Epidermal melanocyte (primary cell): Measurements from ENCODE around the gene SETD4.
"Not testable (repeated sequence)": the region's sequence is repeated elsewhere in the genome, so short reads cannot be mapped to it uniquely, and the experiment has no call there.

ENCODE experiments used
- DNase-seq: peaks from one replicate; pipeline ENCODE4 v3.0.0; 2011; ENCODE audit warnings: low spot score; ENCODE audit not compliant: insufficient read length

SETD4 gene, protein sequence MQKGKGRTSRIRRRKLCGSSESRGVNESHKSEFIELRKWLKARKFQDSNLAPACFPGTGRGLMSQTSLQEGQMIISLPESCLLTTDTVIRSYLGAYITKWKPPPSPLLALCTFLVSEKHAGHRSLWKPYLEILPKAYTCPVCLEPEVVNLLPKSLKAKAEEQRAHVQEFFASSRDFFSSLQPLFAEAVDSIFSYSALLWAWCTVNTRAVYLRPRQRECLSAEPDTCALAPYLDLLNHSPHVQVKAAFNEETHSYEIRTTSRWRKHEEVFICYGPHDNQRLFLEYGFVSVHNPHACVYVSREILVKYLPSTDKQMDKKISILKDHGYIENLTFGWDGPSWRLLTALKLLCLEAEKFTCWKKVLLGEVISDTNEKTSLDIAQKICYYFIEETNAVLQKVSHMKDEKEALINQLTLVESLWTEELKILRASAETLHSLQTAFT

DNA sequence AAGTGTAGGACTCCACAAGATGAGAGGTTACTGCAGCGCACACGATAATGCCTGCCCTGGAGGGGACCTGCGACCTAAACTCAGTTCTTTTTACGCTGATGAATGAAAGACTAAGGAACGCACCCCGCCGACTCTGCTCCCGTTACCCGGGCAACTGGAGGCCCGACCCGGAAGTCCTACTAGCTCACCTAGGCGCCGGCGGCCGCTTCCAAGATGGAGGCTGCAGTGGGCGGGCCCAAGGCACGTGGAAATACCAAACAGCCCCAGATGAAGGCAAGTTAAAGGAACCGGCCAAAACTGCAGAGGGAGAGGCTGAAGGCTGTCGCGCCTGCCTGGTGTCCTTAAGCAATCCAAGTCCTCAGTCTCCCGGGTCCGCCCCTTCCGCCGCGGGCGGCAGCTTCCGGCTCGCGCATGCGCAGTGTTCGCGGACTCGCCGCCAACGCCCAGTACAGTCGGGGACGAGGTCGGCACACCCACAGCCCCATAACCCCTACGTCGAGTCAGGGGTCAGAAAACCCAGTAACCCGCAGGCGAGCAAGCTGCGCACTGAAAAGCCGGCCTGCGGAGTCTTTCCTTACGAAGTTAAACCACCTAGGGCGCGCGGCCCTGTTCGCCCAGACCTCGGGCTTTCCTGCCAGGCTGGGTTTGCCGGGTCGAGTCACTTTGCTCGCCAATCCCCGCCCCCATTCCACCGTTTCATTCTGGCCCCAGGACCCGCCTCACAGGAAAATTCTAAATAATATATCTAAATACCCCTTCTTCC, at the start of gene SETD4:
TSS of gene SETD4 (minus strand) at position 368 of the 763 bp plus-strand sequence. CDS start 1,638 bp downstream, outside the sequence.
- peak; percentile 92 for DNase-seq

DNA sequence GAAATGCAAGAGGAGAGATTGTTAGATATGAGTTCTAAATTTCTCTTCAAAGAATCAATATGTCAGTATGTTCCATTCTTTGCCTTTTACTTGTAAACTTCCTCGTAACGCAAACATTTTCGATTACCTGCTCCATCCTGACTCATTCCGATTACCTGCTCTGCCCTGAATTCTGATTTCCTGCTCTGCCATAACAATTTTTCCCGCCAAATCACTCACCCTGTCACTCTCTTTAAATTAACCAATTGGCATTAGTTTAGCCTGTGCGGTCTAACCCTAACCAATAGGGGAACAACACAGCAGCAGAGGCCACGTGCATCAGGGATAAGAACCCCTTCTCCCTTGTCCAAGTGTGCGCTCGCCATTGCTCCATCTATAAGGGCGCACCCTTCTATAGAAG, 49.5 kb upstream of the SETD4 start:
- no peak for DNase-seq

DNA sequence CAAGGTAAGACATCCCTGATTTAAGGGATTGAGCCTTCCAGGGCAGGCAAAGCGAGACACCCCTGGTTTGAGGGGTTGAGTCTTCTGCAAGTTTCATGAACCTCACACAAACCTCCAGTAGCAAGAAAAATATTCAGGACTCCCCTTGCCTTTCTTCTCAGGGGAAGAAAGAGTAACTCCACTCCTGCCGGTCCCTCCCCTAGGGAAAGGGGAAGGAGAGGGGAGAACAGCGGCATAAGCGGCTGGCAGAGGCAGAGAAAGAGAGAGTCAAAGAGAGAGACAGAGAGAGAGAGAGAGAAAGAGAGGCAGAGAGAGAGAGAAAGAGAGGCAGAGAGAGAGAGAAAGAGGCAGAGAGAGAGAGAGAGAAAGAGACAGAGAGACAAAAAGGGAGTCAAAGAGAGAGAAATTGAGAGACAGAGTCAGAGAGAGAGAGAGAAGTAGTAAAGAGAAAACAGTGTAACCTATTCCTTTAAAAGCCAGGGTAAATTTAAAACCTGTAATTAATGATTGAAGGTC, 45.1 kb upstream of the SETD4 start:
- DNase-seq, result no peak

DNA sequence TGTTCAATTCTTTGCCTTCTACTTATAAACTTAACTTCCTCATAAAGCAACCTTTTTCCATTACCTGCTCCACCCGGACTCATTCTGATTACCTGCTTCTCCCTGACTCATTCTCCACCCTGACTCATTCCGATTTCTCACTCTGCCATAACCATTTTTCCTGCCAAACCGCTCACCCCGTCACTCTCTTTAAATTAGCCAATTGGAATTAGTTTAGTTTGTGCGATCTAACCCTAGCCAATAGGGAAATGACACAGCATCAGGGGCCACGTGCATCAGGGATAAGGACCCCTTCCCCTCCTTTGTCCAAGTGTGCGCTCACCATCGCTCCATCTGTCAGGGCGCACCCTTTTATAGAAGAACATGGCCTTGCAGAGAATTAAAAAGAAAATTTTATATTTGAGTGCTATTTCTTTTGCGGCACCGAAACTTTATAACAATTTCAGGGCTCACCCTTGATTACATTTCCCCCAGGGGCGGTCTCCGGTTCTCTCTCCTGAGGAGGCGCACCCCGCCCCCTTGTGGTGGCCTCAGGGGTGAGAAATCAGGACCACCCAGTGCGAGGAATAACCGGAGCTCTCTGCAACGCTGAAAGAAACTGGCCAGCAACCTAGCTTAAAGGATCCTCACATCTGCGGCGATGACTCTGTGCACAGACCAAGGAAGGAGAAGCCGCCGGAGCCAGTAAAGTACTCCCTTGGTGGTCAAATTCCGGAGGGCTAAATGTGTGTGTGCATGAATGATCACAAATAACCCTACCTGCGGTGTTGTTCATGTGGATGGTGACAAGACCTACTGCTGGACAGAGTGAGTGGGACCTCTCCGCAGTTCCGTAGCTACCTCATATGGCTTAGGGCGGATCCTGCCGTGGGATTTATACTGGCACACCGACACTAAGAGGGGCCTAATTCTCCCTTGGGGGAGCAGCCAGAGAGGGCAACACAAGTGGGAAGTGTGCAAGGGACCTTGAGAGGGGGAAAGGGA, 44.3 kb upstream of the SETD4 start:
- no peak for DNase-seq

DNA sequence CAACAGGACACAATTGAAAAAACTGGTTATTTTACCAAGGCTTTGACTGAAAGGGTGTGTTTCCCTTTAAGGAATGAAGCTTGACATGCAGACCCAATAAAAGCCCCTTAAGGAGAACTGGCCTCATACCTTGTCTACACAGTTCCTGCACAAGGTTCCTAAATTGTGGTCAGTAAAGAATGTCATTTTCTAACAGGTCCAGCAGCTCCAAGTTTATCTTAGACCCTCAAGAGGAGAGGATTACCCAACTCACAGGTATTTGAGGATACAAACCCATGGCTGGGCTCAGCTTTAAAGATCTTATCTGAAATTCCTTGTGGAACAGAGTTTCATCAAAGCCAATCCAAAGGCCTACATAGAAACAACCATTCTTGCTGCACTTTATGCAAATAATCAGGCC, 43.1 kb upstream of the SETD4 start:
- no peak for DNase-seq

GRCh38 chr21:36100971-36101641, 40.8 kb upstream of the SETD4 start:
- DNase-seq, result no peak

DNA sequence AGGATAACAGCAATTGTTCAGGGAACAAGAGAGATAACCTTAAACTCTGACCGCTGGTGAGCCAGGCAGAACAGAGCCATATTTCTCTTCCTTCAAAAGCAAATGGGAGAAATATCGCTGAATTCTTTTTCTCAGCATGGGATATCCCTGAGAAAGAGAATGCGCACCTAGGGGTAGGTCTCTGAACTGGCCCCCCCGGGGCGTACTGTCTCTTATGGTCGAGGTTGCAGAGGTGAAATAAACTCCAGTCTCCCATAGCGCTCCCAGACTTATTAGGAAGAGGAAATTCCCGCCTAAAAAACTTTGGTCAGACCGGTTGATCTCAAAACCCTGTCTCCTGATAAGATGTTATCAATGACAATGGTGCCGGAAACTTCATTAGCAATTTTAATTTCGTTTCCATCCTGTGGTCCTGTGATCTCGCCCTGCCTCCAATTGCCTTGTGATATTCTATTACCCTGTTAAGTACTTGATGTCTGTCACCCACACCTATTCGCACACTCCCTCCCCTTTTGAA, 39.4 kb upstream of the SETD4 start:
- not testable (repeated sequence) for DNase-seq

DNA sequence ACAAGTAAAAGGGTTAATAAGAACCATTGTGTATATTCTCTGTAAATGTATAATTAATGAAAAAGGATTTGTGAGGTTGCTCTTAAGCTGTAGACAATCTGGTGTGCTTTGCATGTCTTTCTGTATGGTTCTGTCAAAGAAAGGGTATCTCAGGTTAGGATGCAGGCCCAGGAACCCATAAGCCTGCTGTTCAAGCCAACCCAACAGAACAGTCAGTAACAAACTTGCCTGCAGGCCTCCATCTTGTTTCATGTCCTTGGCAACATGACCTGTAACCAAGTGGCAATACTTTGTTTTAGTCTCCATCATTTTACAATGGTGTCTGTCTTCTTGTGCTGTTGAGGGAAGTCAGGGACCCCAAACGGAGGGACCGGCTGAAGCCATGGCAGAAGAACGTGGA, 38.7 kb upstream of the SETD4 start:
- DNase-seq, result no peak

- DNase-seq, result no peak
These were observed 37.8 kb upstream of the SETD4 start for GRCh38 chr21:36098182-36098532.

DNA sequence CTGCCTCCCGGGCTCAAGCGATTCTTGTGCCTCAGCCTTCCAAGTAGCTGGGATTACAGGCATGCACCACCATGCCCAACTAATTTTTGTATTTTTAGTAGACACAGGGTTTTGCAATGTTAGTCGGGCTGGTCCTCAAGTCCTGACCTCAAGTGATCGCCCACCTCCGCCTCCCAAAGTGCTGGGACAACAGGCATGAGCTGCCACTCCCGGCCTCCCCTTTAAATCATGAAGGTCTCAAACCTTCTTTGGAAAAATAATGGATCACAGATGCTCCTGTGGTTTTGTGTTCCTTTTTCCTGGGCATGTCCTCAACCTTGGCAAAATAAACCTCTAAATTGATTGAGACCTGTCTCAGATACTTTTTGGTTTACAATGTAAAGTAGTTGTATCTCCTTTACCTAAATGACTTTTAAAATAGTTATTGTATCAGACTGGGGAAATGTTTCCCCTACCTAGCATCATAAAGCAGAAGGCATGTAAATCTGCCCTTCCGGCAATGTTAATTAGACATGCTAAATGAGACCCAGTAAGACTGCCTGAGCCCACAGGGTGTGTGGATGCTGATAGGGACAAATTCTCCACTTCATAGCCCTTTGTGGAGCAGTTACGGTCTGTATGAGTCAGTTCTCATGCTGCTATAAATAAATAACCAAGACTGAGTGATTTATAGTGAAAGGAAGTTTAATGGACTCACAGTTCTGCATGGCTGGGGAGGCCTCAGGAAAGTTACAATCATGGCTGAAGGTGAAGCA, 37.3 kb upstream of the SETD4 start:
- DNase-seq, result no peak

GRCh38 chr21:36096398-36097290, 36.3 kb upstream of the SETD4 start:
- no peak for DNase-seq

- DNase-seq, result no peak
These were observed 33.2 kb upstream of the SETD4 start for GRCh38 chr21:36093512-36093911.

- DNase-seq, result no peak
These were observed 32.4 kb upstream of the SETD4 start for GRCh38 chr21:36092681-36093080.

DNA sequence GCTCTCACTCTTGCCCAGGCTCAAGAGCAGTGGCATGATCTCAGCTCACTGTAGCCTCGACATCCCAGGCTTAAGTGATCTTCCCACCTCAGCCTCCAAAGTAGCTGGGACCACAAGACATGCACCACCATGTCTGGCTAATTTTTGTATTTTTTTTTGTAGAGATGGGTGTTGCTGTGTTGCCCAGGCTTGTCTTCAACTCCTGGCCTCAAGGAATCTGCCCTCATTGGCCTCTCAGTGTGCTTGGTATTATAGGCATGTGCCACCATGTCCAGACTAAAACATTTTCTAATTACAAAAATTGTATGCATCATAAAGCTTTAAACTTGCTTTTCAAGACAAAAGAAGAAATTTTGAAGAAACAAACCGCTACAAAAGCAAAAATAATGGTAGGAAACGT, 29.6 kb upstream of the SETD4 start:
- DNase-seq, result no peak

DNA sequence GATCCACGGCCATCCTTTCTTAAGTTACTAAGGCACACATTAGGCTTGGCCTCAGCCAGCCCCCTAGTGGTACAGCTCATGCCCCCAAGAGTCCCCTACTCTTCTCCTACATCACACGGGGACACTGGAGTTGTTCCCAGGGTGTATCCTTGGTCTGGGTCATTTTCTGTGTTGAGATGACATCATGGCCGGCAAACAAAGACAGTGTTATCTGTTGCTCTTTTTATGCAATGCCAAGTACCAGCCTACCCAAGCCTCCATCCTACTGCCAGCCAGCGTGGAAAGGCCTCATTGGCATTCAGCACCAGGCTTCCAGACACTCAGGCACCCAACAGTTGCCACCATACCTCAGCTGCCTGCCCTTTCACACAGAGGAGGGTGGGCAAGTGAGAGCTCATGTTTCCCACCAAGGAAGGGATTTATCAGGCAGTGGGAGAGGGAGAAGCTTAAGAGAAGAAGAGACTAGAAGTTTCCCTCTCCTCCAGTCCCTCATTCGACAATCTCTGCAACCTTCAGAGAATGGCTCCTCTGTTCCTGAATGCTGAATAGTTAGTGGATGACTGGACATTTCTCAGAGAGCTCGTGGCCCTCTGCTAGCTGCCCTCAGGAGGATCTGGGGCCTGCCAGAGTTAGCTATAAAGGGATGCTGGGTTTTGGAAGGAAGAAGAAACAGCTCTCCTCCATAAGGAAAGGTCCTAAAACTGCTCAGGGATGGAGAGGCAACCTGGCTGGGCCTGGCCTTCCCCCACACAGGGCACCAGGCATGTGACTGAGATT, 27.2 kb upstream of the SETD4 start:
- DNase-seq, result peak; percentile 20

DNA sequence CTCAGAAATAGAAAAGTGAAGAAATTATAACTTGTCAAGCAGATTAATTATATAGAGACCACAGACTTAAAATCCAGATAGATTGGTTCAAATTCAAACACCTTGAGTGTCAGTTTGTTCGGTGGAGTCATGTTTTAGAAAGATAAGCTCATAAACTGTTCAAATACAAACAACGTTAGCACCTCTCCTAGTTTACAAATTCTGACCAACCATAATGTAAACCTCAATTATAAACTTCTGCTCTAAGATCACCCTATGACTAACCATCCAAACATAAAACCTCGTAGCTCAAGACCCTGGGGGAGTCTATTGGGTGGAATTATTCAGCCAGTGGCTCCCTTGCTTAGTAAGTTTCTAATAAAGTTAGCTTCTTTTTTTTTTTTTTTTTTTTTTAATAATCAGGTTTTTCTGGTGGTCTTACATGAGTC, 21.9 kb upstream of the SETD4 start:
- no peak for DNase-seq

DNA sequence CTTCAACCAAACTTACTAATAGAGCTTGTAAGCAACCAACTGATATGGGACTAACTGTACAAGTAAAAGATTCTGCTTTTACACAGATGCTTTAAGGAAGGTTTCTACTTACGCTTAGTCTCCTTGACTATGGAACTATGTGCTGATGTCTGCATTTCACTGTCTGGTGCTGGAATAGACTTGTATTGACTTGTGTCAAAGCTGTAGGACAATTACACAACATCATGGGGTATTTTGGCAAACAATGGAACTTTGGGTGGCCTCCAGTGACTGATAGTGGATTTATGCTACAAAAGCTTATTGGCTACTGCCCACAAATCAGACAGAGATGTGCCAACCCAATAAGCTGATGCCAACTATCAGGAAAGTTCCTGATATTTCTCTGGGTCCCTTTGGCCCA, 20.1 kb upstream of the SETD4 start:
- no peak for DNase-seq

GRCh38 chr21:36079671-36080070, 19.3 kb upstream of the SETD4 start:
- no peak for DNase-seq
